GM21526 (cell line): Measurements from ENCODE around the gene TMEM207.
"Not testable (repeated sequence)": the region's sequence is repeated elsewhere in the genome, so short reads cannot be mapped to it uniquely, and the experiment has no call there.

Experiments used
- ATAC-seq: cut with Tn5 transposase; IDR thresholded peaks from one replicate; pipeline ENCODE4 v1.9.1; 2021; ENCODE audit warnings: moderate library complexity; ENCODE audit not compliant: unreplicated experiment, low FRiP score

TMEM207 gene

DNA sequence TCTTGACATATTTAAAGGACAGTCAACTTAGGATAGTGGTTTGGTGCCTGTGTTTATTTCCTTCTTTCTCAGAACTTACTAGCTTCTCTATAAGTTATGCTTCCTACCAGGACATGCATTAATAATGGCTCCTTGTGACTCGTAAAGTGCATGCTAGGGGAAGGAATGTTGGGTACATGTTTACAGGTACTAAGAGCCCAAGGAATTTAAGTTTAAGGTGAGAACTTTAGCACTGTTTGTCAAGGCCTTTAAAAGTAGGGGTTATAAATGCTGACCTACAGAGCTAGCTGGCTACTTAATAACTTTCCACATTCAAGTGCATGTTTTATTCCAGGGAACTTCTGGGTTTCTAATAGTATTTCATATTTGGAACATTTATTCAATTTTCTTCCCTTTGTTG is at the start of gene TMEM207:
TMEM207 (minus strand) TSS at position 101 of the 400 bp plus-strand sequence; CDS start at position 9, 92 bp downstream.
- no peak for ATAC-seq

DNA sequence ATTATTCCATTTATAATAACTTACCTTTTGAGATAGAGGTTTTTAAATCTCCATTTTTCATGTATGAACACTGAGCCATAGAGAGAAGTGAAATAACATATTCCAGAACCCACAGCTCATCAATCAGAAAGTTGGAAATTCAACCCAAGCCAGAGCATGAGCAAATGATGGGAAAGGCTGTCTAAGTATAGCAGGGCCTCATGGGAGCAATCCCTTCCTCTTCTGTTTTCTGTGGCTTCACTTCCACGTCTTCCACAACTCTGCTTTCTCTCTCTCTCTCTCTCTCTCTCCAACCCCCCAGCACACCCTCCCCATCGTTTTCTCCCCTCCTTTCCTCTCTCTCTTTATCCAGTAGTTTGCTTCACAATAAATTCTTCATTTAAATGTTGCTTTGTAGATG is 49.4 kb upstream of the TMEM207 start:
- no peak for ATAC-seq

DNA sequence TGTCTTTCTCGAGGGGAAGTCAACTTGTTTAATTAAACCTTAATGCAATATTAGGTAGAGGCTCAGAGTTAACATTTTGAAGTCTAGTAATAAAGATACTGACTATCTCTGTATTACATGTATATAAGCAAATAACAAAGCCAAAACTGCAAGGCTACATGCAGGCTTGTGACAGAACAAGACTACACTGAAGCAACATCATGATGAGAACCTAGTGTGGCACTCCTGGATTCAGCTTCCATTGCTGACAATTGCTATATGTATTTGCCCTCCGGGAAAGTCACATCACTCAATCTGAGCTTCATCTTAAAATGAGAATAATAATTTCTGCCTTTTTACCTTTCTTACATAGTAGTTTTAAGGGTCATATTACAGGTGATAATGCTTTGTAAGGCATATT is 48.6 kb upstream of the TMEM207 start:
- ATAC-seq: no peak

DNA sequence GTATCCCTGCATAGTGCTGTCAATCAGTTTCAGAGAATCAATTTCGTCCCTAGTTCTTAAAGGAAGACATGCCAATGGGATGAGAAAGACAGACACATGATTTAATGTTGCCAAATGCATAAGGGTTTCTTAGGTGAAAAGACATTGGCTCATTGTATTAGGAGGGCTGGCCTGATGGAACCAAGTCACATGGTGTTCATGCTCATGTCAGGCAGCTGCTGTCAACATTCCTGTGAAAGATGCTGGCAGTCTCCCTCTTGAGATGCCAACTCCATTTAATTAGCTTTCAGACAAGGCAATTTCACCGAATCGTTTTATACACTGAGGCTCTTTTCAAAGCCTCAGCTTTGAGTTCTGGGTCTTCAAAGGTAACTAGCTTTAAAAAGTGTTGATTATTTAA is 48.1 kb upstream of the TMEM207 start:
- ATAC-seq: no peak

DNA sequence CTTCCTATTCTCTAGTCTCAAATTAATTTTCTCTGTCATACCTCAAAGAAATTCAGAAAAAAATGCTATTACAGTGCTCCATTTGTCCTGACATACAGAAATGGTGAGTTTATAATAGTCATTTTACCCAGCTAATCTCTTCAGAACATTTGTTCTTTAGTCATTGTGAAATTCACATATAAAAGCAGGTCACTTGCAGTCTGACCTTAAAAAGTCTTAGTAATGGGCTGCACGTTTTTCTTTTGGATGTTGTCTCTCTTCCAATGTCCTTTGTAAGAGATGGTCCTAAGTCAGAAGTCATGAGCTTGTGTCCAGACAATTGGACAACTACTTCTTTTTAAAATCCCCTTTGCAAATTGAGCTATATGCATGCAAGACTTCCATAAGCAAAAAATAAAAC is 47.2 kb upstream of the TMEM207 start:
- no peak for ATAC-seq

DNA sequence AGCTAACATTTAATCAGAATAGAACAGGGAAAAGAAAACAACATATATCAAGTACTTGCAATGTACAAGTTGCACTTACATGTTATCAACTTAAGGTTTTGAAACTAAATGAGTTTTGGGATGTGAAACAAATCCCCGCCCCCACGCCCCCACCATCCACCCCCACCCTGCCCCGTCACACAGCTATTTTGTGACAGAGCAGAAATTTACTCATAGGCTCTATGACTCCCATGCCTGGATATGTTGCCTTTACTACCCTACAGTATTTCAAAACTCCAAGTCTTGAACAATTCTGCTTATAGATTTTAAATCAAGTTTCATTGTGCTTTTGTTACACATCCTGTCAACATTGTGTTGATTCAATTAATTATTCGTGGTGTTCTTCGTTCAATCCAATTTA is 46.1 kb upstream of the TMEM207 start:
- no peak for ATAC-seq

DNA sequence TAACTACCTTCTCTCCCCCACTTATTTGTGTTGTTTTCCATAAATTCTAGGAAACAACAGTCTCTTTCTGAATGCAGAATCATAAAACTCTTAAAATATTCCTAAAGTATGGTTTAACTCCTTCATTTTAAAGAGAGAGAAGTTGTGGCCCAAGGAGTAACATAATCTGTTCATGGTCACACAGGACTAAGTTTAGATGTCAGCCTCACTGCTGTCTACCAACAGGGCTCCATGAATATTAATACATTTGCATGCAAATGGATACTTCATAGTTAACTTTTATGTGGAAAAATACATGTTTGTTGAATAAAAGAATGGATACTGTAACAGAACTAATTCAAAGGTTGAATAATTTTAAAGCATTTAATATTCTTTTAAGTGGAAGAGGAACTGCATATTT is 45.7 kb upstream of the TMEM207 start:
- ATAC-seq: no peak

DNA sequence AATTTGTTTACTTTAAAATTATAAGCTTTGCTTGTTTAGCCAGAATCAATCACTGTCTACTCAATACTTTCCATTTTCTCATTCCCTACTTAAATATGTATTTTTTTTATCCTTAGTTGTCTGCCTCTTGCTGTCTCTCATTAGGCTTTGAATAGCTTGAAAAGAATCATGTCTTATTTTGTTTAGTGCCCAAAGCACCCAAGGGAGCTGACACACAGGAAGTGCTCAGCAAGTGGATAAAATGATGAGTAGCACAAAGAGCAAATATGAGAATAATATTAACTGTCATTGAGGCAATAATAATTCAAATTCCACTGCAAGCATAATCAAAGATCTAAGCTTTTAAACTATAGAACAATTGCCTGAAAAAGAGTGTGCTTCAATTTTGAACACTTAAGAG is 45.2 kb upstream of the TMEM207 start:
- no peak for ATAC-seq

DNA sequence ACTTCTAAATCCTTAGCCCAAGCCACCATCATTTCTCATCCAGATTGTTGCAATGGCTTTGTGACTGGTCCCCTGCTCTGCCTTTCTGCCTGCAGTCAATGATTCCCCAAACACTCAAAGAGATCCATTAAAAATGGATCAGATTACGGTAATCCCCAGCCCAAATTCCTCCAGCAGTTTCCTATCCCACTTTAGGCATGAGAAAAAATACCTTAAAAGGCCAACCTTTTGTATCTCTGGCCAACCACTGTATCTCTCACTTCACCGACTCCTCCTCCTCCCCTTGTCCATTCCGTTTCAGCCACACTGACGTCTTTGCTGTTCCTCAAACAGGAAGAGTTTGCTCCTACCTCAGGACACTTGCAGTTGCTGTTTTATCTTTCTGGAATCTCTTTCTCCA is 43.3 kb upstream of the TMEM207 start:
- ATAC-seq: no peak

DNA sequence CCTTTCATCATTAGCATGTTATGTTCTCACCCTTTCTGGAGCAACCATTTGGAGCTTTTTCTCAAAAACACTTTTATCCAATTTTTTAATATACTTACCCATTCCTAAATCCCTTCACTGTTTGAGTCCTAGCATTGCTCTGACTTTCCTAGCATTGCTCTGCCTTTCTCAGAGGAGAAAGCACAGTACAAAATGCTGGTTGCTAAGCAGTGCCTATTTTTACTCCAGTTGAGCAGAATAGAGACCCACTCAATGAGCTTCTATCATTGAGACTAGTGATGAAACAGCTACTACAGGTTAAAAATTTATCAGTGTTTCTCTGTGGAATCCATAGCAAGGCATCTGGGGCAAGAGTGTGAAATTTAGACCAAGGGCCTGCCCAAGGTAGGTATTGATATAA is 42.4 kb upstream of the TMEM207 start:
- no peak for ATAC-seq

DNA sequence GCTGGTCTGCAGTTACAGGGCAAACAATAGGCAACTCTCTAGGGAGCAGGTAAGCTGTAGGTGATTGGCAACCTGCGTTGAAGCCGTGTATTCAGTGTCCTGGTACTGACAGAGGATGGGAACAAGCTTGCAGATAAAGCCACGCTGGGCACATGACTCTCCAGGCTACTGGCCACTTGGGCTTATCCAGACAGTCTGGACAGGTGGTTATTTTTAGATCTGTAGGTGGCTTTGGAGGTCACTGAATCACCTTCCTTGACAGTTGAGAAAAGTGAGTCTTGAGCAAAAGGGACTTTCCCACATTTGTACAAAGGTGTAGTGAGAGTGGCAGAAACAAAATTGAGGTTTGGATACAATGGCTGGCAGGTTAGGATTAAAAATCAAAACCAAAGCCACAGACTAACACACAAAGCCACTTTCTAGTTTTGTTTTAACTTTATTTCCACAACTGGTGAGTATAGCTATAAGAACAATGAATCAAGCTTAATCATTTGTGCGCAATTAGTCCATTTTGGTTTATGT is 41.9 kb upstream of the TMEM207 start:
- ATAC-seq: no peak

DNA sequence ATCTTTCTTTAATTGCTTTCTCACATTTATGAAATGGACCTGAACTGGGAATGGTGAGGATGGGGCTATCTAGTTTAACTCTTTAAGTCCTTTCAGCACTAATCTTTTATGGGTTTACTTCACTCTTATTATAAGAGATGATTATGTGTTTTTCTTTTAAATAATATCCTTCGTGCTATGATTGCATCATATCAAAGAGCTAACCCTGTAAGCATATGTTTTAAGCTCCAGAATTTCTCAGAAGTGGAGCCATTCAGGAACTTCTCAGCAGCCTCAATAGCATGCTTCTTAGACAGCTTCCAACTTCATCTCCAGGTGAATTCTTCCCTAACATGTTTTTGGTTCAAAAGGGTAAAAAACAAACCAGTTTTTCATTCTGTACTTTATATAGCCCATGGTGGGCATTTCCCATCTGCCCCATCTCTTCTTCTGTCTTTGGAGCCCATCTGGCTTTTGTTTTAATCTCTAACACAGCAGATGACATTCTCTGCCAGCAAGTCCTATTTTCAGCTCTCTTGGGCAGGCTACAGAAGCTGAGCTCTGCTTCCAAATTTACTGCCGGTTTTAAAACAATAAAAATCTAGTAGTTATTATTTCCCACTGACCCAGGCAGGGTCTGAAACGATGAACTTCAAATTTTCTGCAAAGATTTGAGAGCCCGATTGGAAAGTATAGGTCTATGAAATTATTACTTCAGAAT is 37.4 kb upstream of the TMEM207 start:
- no peak for ATAC-seq

DNA sequence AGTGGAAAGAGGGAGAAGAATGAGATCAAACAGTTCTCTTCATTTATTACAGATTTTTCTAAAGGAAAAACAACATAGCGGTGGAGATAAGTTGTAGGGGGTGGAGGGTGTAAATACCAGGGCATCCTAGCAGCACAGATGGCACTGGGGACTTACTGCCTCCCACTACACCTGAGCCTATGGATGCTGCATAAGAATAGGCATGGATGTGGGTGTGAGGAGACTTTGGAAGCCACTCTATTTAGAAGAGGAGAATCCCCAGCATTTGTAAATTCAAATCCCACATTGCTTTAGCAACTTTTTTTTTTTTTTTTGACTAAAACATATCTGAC is 36.8 kb upstream of the TMEM207 start:
- no peak for ATAC-seq

DNA sequence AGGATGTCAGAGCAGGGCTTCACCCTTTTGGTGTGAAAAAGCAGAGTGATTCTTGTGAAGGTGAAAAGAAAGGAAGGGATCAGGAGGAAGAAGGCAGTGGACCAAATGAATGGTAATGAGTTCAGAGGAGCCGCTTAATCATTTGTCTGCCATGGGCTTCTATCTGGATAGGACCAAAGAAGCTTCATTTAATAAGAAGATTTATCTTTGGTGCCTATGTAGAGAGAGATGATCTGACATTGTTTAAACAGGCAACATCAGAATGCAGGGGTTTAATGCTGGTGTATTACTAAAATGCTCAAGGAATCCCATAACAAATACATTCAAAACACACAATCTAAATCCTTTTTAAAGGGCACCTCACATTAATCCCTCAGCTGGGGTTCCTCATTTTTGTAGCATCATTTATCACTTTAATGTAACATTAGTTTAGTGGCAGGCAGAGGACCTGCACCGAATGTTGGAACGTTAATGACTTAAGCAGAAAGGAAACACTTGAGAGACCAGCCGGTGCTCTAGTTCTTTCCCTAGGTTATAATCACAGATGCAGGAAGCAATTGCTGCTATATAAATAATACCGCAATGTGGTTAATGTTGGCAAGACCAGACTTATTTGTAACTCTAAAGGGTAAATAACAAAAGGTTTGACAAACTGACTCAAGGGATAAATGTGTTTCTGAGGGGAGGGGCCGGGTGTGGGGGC is 36.3 kb upstream of the TMEM207 start:
- ATAC-seq: no peak

DNA sequence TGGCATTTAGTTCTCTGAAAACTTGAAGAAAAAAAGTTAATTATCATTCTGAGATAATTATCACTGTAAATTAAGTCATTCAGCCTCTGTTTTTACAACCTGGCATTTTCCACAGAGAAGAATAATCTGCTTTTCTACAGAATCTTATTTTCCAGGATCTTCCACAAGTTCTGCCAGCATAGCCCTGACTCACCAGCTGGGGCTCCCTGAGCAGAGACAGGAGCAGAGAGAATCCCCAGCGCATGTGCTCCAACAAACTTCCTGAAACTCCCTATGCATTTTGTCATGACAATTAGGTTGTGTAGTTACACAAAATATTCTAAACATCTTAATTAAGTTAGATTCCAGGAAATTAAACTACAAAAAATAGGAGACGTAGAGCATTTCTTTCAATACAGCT is 32.1 kb upstream of the TMEM207 start:
- ATAC-seq: no peak

DNA sequence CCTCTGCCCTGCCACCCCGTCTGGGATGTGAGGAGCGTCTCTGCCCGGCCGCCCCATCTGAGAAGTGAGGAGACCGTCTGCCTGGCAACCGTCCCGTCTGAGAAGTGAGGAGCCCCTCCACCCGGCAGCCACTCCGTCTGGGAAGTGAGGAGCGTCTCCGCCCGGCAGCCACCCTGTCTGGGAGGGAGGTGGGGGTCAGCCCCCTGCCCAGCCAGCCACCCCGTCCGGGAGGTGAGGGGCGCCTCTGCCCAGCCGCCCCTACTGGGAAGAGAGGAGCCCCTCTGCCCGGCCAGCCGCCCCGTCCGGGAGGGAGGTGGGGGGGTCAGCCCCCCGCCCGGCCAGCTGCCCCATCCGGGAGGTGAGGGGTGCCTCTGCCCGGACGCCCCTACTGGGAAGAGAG is 23.6 kb upstream of the TMEM207 start:
- ATAC-seq: not testable (repeated sequence)

DNA sequence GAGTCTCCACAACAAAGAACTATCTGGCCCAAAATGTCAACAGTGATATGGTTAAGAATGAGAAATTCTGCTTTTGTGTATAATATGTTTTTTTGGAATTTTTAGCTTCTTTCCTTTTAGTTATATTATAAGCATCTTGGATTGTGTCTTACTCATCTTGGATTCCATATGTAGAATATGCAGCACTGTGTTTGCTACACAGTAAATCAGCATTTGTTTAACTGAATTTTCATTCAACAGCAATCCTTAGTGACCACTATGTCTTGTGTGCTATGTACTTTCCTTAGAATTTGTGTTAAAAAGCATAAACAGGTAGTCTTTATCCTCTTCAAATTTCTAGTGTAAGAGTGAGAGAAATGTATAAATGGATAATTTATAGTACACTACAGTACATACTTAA is 18.2 kb upstream of the TMEM207 start:
- no peak for ATAC-seq

DNA sequence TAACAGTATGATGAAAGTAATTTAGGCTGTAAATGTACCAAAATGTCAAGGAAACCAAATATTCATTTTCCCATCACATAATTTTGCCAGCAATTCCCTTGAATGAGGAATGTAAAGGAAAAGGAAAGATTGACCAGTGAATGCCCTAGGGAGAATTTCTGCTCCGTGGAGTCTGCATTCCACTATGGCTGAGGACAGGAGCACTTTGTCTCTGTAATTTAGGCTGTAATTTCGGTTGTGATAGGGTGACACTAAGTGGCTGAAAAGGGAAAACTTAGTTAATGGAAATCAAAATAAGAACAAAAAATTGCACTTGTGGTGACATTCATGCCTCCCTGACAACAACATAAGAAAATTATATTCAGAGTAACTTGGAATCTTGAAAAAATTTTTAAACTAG is 8.3 kb upstream of the TMEM207 start:
- no peak for ATAC-seq

DNA sequence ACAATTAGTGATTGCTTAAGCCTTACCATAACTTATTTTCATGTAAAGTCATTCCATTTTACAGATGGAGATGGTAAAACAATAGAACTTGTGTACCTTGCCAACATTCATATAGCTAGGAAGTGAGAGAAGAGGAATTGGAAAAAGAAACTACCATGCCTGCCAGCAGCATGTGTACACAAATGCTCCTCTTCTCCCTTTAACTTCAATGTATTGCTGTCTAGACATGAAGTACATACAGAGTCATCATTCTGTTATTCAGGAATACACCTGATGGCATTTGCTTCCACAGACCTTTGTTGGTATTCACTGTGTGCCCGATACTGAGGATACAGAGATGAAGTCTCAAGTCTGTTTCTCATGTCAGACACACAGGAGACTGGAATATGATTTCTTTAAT is 7.1 kb upstream of the TMEM207 start:
- ATAC-seq: no peak

DNA sequence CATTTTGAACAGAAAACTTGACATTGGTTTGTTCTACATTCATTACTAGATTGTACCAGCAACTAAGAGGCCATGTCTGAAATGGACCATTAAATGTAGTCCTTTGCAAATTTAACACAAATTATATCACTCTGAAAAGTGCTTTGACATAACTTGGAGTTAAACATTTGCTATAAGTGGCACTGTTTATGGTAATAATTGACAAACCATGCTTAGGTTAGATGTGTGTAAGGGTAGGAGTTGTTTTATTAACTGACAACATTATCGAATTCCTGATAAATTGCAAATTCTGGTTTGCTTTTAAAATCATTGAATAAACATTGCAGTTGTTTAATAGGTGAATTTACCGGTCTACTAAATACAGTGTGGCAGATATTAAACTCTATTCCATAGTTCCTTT is 6.1 kb upstream of the TMEM207 start:
- ATAC-seq: no peak

DNA sequence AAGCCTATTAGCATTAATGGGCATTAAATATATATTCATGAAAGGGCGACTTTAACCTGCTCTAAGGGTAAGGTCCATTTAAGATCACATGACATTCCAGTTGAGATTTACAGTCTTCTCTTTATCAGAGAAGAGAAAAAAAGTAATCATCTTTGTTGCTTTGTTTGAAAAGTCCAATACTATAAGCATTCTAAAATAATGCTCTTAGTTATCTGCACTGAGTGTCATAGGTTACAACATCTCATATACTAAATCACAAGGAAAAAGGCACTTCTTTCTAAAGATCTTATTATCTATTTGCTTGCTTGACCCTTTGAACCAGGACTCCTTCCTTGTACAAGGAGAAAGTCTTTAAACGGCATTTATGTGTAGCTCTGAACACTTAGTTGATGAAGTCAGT is 1.4 kb downstream of the TMEM207 start:
- no peak for ATAC-seq

DNA sequence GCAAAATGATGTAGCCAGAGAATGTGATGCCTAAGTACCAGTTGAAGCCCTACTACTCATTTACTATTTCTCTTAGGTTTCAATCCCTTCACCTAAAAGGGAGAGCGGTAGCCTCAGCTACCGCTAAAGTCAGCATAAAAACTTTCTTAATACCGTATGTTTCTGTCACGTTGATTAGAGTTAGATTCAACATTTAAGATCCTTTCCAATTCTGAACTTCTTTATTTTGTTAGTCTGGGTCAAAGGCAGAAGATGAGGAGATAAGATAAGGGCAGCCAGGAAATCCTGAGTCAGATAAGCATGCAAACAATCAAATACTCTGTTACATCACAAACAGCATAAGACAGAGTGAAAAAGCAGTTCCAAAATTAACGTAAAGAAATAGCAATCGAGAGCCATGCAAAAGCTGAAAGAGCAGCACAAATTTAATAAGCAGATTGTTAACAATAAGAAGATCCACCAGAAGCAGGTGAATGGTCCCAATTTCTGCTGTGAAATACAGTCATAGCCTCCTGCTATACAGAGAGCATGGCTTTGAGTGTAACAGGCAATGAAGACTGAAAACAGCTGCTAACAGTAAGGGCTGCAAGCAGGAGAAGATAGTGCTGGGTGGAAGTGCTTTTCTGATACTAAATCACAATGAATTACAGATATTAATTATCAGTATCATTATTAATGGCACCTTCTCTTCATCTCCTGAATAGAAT is 3.0 kb downstream of the TMEM207 start:
- no peak for ATAC-seq
